NCI-H2227 (cell line): Measurements from ENCODE around the gene CASP4.
"Not testable (repeated sequence)": the region's sequence is repeated elsewhere in the genome, so short reads cannot be mapped to it uniquely, and the experiment has no call there.

Experiments
- DNase-seq: peaks from one replicate; lab custom pipeline; 2025; ENCODE audit not compliant: unreplicated experiment; lab: John Stamatoyannopoulos, UW

Gene CASP4

DNA sequence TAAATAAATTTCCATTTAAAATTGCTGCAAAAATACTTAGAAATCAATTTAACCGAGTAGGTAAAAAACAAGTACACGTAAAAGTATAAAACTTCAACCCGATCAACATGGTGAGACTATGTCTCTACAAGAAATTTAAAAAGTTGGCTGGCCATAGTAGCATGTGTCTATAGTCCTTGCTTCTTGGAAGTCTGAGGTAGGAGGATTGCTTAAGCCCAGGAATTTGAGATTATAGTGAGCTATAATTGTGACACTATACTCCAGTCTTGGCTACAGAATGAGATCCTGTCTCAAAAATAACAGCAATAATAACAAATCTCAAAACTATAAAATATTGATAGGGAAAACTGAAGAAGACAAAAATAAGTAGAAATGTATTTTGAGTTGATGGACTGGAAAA, 11.1 kb downstream of the CASP4 start:
- no peak for DNase-seq

GRCh38 chr11:104956528-104956927, 11.8 kb downstream of the CASP4 start:
- DNase-seq: no peak

DNA sequence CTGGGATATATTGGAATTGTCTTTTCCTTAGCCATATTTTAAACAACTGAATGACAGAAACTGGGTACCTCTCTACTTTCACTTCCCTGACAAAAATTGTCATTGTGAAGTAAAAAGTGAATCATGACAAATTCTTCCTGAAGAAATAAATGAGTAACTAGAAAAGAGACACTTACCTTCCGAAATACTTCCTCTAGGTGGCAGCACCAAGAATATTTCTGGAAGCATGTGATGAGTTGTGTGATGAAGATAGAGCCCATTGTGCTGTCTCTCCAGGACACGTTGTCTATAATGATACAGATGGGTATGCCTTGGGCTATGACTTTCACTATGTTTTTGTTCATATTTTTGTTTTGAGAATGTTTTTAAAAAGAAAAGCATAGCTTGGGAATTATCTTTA, 21.5 kb downstream of the CASP4 start:
- DNase-seq: no peak

- DNase-seq: no peak
These were observed 24.3 kb downstream of the CASP4 start for GRCh38 chr11:104944076-104944475.

DNA sequence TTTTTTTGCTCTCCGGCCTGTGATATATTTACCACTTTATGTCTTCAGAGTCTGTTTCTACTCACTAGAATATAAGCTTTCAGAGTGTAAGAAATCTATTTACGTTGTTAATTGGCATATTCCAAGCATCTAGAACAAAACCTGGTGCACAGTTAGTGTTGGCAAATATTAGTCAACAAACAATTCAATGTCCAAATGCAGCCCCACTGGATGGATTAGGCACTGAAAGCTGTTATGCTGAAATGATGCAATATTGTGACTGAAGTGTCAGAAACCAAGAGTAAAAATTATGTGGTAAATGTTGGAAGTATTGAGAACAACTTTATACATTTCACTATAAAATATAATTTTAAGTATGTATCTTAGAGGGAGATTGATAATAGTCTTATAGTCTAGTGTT, 24.8 kb downstream of the CASP4 start:
- DNase-seq: no peak

- DNase-seq: no peak
These were observed 33.8 kb downstream of the CASP4 start for GRCh38 chr11:104934594-104934993.

DNA sequence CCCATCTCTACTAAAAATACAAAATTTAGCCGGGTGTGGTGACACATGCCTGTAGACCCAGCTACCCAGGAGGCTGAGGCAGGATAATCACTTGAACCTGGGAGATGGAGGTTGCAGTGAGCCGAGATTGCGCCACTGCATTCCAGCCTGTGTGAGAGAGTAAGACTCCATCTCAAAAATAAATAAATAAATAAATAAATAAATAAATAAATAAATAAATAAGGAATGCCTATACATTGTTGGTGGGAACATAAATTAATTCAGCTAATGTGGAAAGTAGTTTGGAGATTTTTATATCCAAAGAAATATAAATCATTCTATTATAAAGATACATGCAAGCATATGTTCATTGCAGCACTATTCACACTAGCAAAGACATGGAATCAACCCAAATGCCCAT, 34.3 kb downstream of the CASP4 start:
- DNase-seq: not testable (repeated sequence)

GRCh38 chr11:104928811-104929210, 39.6 kb downstream of the CASP4 start:
- no peak for DNase-seq

DNA sequence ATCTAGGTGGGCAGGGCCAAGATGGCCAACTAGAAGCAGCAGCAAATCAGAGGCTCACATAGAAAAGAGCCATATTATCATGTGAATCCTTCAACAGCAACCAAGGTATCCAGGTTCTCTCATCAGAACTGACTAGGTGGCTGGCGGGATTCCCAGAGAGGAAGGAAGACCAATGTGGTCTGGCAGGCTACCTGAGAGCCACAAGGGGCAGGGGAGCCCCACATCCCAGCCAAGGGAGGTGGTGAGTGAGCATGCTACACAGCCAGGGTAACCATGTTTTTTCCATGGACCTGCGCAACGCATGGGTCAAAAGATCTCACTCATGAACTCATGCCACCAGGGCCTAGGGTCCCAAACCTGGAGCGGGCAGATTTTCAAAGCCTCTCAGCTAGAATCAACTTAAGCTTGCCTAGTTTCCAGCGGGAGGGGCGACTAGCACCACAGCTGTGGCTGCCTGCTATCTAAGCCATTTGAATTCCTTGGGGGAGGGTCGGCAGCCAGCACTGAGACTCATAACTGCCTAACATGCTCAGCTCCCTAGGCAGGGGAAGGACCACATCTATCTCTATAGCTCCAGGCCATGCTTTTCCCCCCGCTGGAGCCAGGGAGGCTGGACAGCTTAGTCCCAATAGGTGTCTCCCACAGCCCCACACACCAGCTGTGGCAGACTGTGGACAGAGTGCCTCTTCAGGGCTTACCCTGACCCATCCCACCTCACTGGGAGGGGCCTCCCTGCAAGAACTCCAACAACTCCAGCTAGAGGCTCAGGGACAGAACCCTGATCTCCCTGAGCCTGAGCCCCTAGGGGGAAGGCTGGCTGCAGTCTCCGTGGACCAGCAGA, 41.4 kb downstream of the CASP4 start:
- no peak for DNase-seq

GRCh38 chr11:104925850-104926249, 42.5 kb downstream of the CASP4 start:
- DNase-seq: no peak

DNA sequence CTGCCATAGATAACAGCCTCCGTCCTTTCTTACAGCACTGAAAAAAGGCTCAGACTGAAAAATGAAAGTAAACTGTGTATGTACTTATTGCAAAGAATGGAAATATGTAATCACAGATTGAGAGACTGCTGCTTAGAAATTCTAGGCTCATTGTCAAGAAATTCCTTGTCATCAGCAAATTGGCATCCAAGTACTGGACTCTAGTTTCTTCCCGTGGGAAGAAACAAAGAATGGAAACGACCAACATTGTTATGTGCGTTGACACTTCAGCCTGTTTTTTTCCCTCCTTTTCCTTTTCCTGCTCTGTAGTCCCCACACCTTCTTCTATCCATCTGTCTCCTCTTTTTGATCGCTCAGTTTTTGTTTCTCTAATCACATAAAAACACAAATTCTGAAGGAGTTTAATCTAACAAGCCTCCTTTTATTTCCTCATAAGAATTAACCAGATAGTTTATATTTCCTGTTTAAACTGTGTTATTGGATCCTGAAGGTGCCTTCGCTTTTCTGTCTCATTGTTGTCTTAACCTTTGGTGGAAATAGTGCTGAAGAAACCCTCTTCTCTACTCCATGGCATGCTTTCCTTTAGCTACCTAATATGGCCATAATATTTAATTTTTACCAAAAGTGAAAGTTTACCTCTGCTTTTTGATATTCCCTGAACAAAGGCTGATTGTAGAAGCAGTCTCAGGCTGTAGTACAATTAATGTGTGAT, 50.1 kb downstream of the CASP4 start:
- DNase-seq: no peak

DNA sequence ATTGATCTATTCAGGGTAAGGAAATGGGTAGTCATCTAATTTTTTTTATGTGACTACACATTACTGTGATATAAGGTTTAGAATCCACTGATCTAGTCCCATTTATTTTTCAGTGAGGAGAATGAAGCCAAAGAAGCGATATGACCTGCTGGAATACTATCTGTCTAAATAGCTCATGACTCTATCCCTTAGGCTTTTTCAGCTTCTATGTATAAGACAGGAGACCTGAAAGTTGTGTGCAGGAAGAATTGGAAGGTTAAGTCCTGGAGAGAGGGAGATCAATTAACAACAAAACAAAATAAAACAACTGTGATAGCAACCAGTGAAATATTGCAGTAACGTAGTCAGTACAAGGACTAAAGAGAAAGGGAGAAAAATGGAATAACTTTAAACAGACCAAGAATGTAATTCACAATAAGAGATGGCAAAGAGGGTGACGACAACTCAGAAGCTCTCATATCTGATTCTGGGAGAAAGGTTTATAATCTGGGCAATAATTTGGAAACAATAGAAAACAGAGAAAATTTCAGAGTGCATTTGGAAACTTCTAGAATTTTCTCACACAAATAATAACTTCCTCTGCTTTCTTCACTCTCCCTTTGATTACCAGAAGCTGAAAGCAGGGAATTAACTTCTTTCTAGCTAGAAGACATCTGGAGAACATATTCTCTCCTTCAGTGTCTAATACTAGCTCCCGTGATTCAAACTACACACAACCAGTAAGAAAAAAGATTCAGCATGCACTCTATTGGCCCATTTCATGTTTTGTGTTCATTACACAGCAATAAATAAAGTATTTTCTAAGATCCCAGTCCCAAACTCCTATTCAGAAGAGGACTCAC, 50.9 kb downstream of the CASP4 start:
- DNase-seq: no peak

DNA sequence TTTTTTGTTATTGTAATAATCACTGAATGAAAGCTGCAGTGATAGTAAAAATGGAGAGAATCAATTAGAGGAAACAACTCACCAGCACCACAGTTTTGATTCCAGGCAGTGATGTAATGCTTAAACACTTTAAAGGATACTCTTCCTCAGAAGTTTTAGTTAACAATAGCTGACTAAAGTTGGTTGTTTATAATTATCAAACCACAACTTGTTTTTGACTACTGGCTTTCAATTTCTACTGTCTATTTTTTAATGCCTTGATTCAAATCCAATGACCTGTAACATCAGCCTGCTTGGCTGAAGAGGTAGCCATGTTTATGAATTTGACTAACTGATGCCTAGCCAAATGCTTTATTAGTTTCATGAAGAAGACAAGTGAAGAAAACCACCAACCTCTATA, 51.9 kb downstream of the CASP4 start:
- DNase-seq: no peak

DNA sequence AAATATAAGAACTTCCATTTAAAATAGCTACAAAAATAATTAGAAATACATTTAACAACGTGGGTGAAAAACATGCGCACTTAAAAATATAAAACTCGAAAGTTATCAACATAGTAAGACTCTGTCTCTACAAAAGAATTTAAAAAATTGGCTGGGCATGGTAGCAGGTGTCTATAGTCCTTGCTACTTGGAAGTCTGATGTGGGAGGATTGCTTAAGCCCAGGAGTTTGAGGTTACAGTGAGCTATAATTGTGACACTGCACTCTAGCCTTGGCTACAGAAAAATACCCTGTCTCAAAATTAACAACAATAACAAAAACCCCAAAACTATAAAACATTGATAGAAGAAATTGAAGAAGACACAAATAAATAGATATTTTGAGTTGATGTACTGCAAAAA, 56.3 kb downstream of the CASP4 start:
- no peak for DNase-seq

GRCh38 chr11:104908186-104908531, 60.2 kb downstream of the CASP4 start:
- no peak for DNase-seq

GRCh38 chr11:104907521-104908185, 60.7 kb downstream of the CASP4 start:
- no peak for DNase-seq

GRCh38 chr11:104905271-104905670, 63.1 kb downstream of the CASP4 start:
- no peak for DNase-seq

DNA sequence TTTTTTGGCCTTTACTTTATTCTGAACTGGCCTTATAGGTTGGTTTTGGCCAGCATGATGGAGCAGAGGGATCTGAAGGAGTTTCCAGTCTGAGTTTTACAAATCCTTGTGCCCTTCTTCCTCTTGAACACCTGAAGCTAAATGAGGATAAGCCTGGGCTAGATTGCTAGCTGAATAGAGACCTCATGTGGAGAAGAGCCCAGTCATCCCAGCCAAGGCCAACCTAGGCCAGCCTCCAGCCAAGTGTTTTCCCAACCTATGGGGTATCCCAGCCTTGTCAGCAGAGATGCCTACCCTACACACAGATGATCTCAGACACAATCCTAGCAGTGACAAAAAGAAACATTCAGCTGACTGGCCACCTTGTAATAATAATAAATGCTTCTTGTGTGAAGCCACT, 69.1 kb downstream of the CASP4 start:
- no peak for DNase-seq

DNA sequence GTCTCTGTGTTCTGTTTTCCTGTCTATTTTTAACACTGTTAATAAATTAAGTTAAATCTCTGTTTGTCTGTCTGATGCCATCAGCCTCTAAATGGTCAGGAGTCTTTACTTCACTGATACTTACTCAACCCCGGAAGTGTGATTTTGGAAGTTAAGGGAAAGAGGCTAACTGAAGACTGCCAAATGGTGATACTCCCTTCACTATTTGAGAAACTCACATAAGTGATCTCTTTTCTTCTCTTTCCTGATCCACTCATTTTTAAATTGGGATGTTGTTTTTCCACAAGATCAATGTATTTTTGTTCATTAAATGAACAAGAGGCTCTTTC, 69.7 kb downstream of the CASP4 start:
- no peak for DNase-seq

- no peak for DNase-seq
These were observed 70.3 kb downstream of the CASP4 start, which contains the start of gene CASP12 for GRCh38 chr11:104897891-104898684. Gene CASP12, minus strand, starts transcription at chr11:104898460.
